Prostate gland (tissue), 2 donors: Measurements from ENCODE around the gene TTC39B.

ENCODE experiments used
- POLR2A ChIP-seq: fragments of 450-650 bp; IDR thresholded peaks from one replicate; pipeline ENCODE4 v1.6.1; 2016; ENCODE audit warnings: antibody characterized with exemption, mild to moderate bottlenecking
- TF ChIP-seq, protein P1 (sequence below), 4 experiments: fragments of 200-600 bp in 2 of 4; fragments of 450-650 bp in 2 of 4; sonication (generic) in 2 of 4; IDR thresholded peaks; 1 replicate in 3 of 4; 2 replicates in 1 of 4; pipeline ENCODE4 v1.5.1; 2016 to 2019; ENCODE audit warnings: antibody characterized with exemption in 4 of 4, mild to moderate bottlenecking in 2 of 4, moderate library complexity in 2 of 4

DNA sequence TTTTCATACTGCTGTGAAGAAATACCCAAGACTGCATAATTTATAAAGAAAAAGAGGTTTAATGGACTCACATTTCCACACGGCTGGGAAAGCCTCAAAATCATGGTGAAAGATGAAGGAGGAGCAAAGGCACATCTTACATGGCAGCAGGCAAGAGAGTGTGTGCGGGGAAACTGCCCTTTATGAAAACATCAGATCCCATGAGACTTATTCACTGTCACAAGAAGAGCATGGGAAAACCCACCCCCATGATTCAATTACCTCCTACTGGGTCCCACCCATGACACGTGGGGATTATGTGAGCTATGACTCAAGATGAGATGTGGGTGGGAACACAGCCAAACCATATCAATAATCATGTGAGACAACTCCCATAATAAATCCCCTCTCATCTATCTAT, 8.7 kb downstream of the TTC39B start:
- TF ChIP-seq, protein P1, sequence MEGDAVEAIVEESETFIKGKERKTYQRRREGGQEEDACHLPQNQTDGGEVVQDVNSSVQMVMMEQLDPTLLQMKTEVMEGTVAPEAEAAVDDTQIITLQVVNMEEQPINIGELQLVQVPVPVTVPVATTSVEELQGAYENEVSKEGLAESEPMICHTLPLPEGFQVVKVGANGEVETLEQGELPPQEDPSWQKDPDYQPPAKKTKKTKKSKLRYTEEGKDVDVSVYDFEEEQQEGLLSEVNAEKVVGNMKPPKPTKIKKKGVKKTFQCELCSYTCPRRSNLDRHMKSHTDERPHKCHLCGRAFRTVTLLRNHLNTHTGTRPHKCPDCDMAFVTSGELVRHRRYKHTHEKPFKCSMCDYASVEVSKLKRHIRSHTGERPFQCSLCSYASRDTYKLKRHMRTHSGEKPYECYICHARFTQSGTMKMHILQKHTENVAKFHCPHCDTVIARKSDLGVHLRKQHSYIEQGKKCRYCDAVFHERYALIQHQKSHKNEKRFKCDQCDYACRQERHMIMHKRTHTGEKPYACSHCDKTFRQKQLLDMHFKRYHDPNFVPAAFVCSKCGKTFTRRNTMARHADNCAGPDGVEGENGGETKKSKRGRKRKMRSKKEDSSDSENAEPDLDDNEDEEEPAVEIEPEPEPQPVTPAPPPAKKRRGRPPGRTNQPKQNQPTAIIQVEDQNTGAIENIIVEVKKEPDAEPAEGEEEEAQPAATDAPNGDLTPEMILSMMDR (IDR thresholded peaks at IDR 0.05): no peak
- no peak for TF ChIP-seq POLR2A
